Measurements from ENCODE around the gene ZBED1.

The ZBED1 gene

GRCh38 chrX:2452317-2452784, 48.4 kb downstream of the ZBED1 start:
- no peak overlapping the region for H3K27ac ChIP-seq
- no peak overlapping the region for H3K4me3 ChIP-seq
- TF ChIP-seq CTCF (IDR thresholded peaks at IDR 0.05): no peak
- no peak for DNase-seq (ENCODE audit: low spot score)

GRCh38 chrX:2451501-2452316, 49.1 kb downstream of the ZBED1 start:
- no peak for TF ChIP-seq CTCF (IDR thresholded peaks at IDR 0.05)
- H3K4me3 ChIP-seq: no peak overlapping the region
- no peak for DNase-seq (ENCODE audit: low spot score)
- H3K27ac ChIP-seq: no peak overlapping the region

- Histone ChIP-seq H3K4me3 (no peak overlapping the region), H3K27ac (no peak overlapping the region)
- TF ChIP-seq CTCF (IDR thresholded peaks at IDR 0.05): no peak
- no peak for DNase-seq (ENCODE audit: low spot score)
These were observed 50.1 kb downstream of the ZBED1 start for GRCh38 chrX:2450681-2451080.

GRCh38 chrX:2449135-2449886, 51.5 kb downstream of the ZBED1 start:
- no peak overlapping the region for H3K4me3 ChIP-seq
- no peak for DNase-seq (ENCODE audit: low spot score)

GRCh38 chrX:2447484-2447883, 53.3 kb downstream of the ZBED1 start:
- no peak for TF ChIP-seq CTCF (IDR thresholded peaks at IDR 0.05)
- DNase-seq (ENCODE audit: low spot score): no peak
- Histone ChIP-seq H3K4me3 (no peak overlapping the region), H3K27ac (no peak overlapping the region)

More at GRCh38 chrX:2449135-2449886, 51.5 kb downstream of the ZBED1 start:
- no peak for TF ChIP-seq CTCF (IDR thresholded peaks at IDR 0.05)
- H3K27ac ChIP-seq: no peak overlapping the region

- no peak for DNase-seq (ENCODE audit: low spot score)
- no peak overlapping the region for H3K4me3 ChIP-seq
- no peak overlapping the region for H3K27ac ChIP-seq
- TF ChIP-seq CTCF (IDR thresholded peaks at IDR 0.05): no peak
These were observed 54.0 kb downstream of the ZBED1 start for GRCh38 chrX:2446815-2447214.
